Bronchial epithelial cell (primary cell): ENCODE data around the gene SMYD3. TPM values are rescaled to one million over a fixed set of nuclear protein-coding genes. Genes with fewer than 3 reads are reported as not detected.

Experiments
- DNase-seq: peaks from one replicate; pipeline ENCODE4 v3.0.0-alpha.2; 2010; ENCODE audit warnings: low read depth
- FAIRE-seq: peaks from 2 replicates; lab custom pipeline; 2011; peaks lifted over from hg19 to GRCh38; lab: Jason Lieb, UNC
- H3K27me3 ChIP-seq: 2 replicates; pipeline ENCODE4 v1.5.1; 2011; ENCODE audit warnings: low read length; ENCODE audit not compliant: control insufficient read depth, insufficient read depth
- H3K36me3 ChIP-seq: 2 replicates; pipeline ENCODE4 v1.5.1; 2011; ENCODE audit warnings: low read length; ENCODE audit not compliant: control insufficient read depth, insufficient read depth
- H3K4me3 ChIP-seq: 2 replicates; pipeline ENCODE4 v1.5.1; 2011; ENCODE audit warnings: mild to moderate bottlenecking, low read depth, low read length, control low read depth
- total RNA-seq: library from RNA; depleted of rRNA; stranded (reverse); fragments of >200 nt; gene quantifications from 2 replicates; pipeline ENCODE4 v1.2.1, GENCODE V29; 2014
- TF ChIP-seq, protein P1 (sequence below): IDR thresholded peaks from 2 replicates; pipeline ENCODE4 v1.5.1; 2011; ENCODE audit warnings: mild to moderate bottlenecking, moderate library complexity, low read length, control low read depth, inconsistent platforms; ENCODE audit not compliant: insufficient read depth, severe bottlenecking

Gene SMYD3
- total RNA-seq, 1 donor from 2014 or later: 17.4 TPM

- TF ChIP-seq, protein P1, sequence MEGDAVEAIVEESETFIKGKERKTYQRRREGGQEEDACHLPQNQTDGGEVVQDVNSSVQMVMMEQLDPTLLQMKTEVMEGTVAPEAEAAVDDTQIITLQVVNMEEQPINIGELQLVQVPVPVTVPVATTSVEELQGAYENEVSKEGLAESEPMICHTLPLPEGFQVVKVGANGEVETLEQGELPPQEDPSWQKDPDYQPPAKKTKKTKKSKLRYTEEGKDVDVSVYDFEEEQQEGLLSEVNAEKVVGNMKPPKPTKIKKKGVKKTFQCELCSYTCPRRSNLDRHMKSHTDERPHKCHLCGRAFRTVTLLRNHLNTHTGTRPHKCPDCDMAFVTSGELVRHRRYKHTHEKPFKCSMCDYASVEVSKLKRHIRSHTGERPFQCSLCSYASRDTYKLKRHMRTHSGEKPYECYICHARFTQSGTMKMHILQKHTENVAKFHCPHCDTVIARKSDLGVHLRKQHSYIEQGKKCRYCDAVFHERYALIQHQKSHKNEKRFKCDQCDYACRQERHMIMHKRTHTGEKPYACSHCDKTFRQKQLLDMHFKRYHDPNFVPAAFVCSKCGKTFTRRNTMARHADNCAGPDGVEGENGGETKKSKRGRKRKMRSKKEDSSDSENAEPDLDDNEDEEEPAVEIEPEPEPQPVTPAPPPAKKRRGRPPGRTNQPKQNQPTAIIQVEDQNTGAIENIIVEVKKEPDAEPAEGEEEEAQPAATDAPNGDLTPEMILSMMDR: no peak
- Histone ChIP-seq H3K27me3 (no peaks in the 10 kb centered on the region), H3K36me3 (no peaks in the 10 kb centered on the region), H3K4me3 (no peak overlapping the region)
- FAIRE-seq (no peak), DNase-seq (no peak)
Observed at GRCh38 chr1:246092136-246092535, 414.9 kb downstream of the SMYD3 start.

GRCh38 chr1:246091477-246091876, 415.6 kb downstream of the SMYD3 start:
- Histone ChIP-seq H3K36me3 (no peaks in the 10 kb centered on the region), H3K4me3 (no peak overlapping the region), H3K27me3 (no peaks in the 10 kb centered on the region)
- TF ChIP-seq, protein P1: no peak
- DNase-seq (no peak), FAIRE-seq (no peak)

DNA sequence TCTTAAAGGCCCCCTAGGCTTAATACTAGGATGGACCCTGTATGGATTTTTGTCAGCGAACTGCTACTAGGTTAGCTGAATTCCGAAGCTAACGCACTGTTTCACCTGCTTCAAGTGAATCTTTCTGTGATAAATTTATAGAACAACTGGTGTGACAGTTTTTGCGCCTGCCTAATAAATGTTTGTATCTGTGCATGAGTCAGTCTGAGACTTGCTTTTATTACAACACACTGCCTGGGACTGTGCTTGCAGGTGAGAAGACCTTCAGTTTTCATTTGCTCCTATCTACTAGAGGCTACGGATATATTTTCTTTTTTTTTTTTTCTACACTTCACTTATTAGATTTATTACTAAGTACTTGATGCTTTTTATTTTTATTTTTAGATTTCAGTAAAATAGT, 420.9 kb downstream of the SMYD3 start:
- TF ChIP-seq, protein P1: no peak
- DNase-seq (no peak), FAIRE-seq (no peak)
- Histone ChIP-seq H3K27me3 (no peaks in the 10 kb centered on the region), H3K4me3 (no peak overlapping the region), H3K36me3 (no peaks in the 10 kb centered on the region)

- no peaks in the 10 kb centered on the region for H3K36me3 ChIP-seq
- TF ChIP-seq, protein P1: no peak
- no peak for DNase-seq
- FAIRE-seq: no peak
- no peak overlapping the region for H3K4me3 ChIP-seq
- H3K27me3 ChIP-seq: no peaks in the 10 kb centered on the region
Observed at GRCh38 chr1:246083416-246083815, 423.7 kb downstream of the SMYD3 start.

- DNase-seq (no peak), FAIRE-seq (no peak)
- Histone ChIP-seq H3K27me3 (no peaks in the 10 kb centered on the region), H3K4me3 (no peak overlapping the region), H3K36me3 (no peaks in the 10 kb centered on the region)
- TF ChIP-seq, protein P1: no peak
Observed at GRCh38 chr1:246081856-246082668, 425.0 kb downstream of the SMYD3 start.
